MM.1S (cell line): ENCODE measurements around the gene ZFHX3.

Experiments used
- CTCF ChIP-seq: fragments of 300-600 bp; sonication (generic); IDR thresholded peaks from 2 replicates; pipeline ENCODE4 v1.5.1; 2016; ENCODE audit warnings: antibody characterized with exemption, low read length, mixed read lengths
- EZH2phosphoT487 ChIP-seq: fragments of 300-600 bp; sonication (generic); IDR thresholded peaks from 2 replicates; pipeline ENCODE4 v1.6.1; 2018; ENCODE audit warnings: antibody characterized with exemption, low read length

GRCh38 chr16:72818236-72818845, 229.6 kb downstream of the ZFHX3 start:
- no peak for TF ChIP-seq CTCF
- no peak for TF ChIP-seq EZH2phosphoT487
